HG03103 (cell line): Measurements from ENCODE around the gene ILDR1.

Source experiments
- ATAC-seq: cut with Tn5 transposase; IDR thresholded peaks from one replicate; pipeline ENCODE4 v1.9.1; 2021; ENCODE audit warnings: low read depth; ENCODE audit not compliant: unreplicated experiment

ILDR1 gene

GRCh38 chr3:121995161-121996137 is 26.6 kb downstream of the ILDR1 start:
- ATAC-seq = peak; percentile 28

GRCh38 chr3:121994551-121994950 is 27.5 kb downstream of the ILDR1 start:
- no peak for ATAC-seq

GRCh38 chr3:121992601-121993560 is 29.2 kb downstream of the ILDR1 start:
- peak; percentile 59 for ATAC-seq

- no peak for ATAC-seq
Measured at GRCh38 chr3:121989943-121990342, 32.1 kb downstream of the ILDR1 start.

- no peak for ATAC-seq
Measured at GRCh38 chr3:121988146-121988545, 33.9 kb downstream of the ILDR1 start.

GRCh38 chr3:121985846-121986245 is 36.2 kb downstream of the ILDR1 start:
- no peak for ATAC-seq

- ATAC-seq = no peak
Measured at GRCh38 chr3:121981473-121981872, 40.6 kb downstream of the ILDR1 start.

GRCh38 chr3:121980450-121980796 is 41.6 kb downstream of the ILDR1 start:
- ATAC-seq = no peak

- ATAC-seq = no peak
Measured at GRCh38 chr3:121979734-121980449, 42.2 kb downstream of the ILDR1 start.

GRCh38 chr3:121979246-121979645 is 42.8 kb downstream of the ILDR1 start:
- ATAC-seq = no peak

GRCh38 chr3:121976727-121977126 is 45.3 kb downstream of the ILDR1 start:
- ATAC-seq = no peak

- no peak for ATAC-seq
Measured at GRCh38 chr3:121975702-121976302, 46.2 kb downstream of the ILDR1 start.

GRCh38 chr3:121974601-121975111 is 47.4 kb downstream of the ILDR1 start:
- no peak for ATAC-seq

GRCh38 chr3:121970047-121970446 is 52.0 kb downstream of the ILDR1 start:
- no peak for ATAC-seq

GRCh38 chr3:121969631-121970030 is 52.4 kb downstream of the ILDR1 start:
- no peak for ATAC-seq

GRCh38 chr3:121963608-121964007 is 58.4 kb downstream of the ILDR1 start:
- ATAC-seq = no peak

GRCh38 chr3:121962443-121962842 is 59.6 kb downstream of the ILDR1 start:
- ATAC-seq = no peak

GRCh38 chr3:121961283-121961682 is 60.8 kb downstream of the ILDR1 start:
- no peak for ATAC-seq

GRCh38 chr3:121958801-121959200 is 63.2 kb downstream of the ILDR1 start:
- ATAC-seq = no peak
